MCF 10A (cell line): ENCODE data around the gene MOV10. TPM values are rescaled to one million over a fixed set of nuclear protein-coding genes. Genes with fewer than 3 reads are reported as not detected.

Source experiments
- BruUV-seq: library from RNA; stranded (reverse); fragments of 400-500 nt; replicated peaks from 2 replicates; lab custom pipeline; 2021; lab: Mats Ljungman, UMichigan
- CTCF ChIA-PET: fragments of 300-600 bp; sonication (Branson Sonifier 250); formaldehyde crosslinking; extraction: SDS; loops from one replicate; lab custom pipeline; 2021; ENCODE audit warnings: antibody characterized with exemption, inconsistent platforms; lab: Yijun Ruan, JAX
- POLR2A ChIA-PET: fragments of 300-600, 350-650 bp; sonication (Branson Sonifier 250); formaldehyde crosslinking; extraction: SDS; loops from one replicate; lab custom pipeline; 2020; ENCODE audit warnings: antibody characterized with exemption, inconsistent platforms; lab: Yijun Ruan, JAX
- DNase-seq: peaks from one replicate; pipeline ENCODE4 v3.0.0-alpha.2; 2018; ENCODE audit not compliant: unreplicated experiment
- H3K27ac Mint-ChIP-seq: one replicate; pipeline ENCODE4 v1.8.0; 2022; ENCODE audit warnings: mild to moderate bottlenecking, low read depth, mixed read lengths; ENCODE audit not compliant: unreplicated experiment
- H3K27me3 Mint-ChIP-seq: one replicate; pipeline ENCODE4 v1.8.0; 2022; ENCODE audit warnings: mixed read lengths; ENCODE audit not compliant: insufficient read depth, unreplicated experiment
- H3K36me3 Mint-ChIP-seq: one replicate; pipeline ENCODE4 v1.8.0; 2022; ENCODE audit warnings: mild to moderate bottlenecking, moderate library complexity, mixed read lengths; ENCODE audit not compliant: insufficient read depth, unreplicated experiment
- H3K4me1 Mint-ChIP-seq: one replicate; pipeline ENCODE4 v1.8.0; 2022; ENCODE audit warnings: mixed read lengths; ENCODE audit not compliant: insufficient read depth, unreplicated experiment
- H3K4me3 Mint-ChIP-seq: one replicate; pipeline ENCODE4 v1.8.0; 2022; ENCODE audit warnings: mild to moderate bottlenecking, moderate library complexity, mixed read lengths; ENCODE audit not compliant: unreplicated experiment
- H3K9me3 Mint-ChIP-seq: one replicate; pipeline ENCODE4 v1.8.0; 2022; ENCODE audit warnings: mixed read lengths; ENCODE audit not compliant: unreplicated experiment
- intact Hi-C: fragments of 100-400 bp; cut with micrococcal nuclease; formaldehyde crosslinking; loops from 2 replicates; pipeline ENCODE4 v1.14.1; 2022
- total RNA-seq: library from RNA; stranded (reverse); gene quantifications from 2 replicates; pipeline ENCODE4 v1.2.3, GENCODE V29; 2022
- TF ChIP-seq, protein P1 (sequence below): fragments of 200-600 bp; IDR thresholded peaks from one replicate; pipeline ENCODE4 v1.8.0; 2022; ENCODE audit warnings: antibody characterized with exemption, mild to moderate bottlenecking; ENCODE audit not compliant: unreplicated experiment

Gene MOV10
- total RNA-seq, 1 experiment from 2014 or later, result 55.6 TPM

DNA sequence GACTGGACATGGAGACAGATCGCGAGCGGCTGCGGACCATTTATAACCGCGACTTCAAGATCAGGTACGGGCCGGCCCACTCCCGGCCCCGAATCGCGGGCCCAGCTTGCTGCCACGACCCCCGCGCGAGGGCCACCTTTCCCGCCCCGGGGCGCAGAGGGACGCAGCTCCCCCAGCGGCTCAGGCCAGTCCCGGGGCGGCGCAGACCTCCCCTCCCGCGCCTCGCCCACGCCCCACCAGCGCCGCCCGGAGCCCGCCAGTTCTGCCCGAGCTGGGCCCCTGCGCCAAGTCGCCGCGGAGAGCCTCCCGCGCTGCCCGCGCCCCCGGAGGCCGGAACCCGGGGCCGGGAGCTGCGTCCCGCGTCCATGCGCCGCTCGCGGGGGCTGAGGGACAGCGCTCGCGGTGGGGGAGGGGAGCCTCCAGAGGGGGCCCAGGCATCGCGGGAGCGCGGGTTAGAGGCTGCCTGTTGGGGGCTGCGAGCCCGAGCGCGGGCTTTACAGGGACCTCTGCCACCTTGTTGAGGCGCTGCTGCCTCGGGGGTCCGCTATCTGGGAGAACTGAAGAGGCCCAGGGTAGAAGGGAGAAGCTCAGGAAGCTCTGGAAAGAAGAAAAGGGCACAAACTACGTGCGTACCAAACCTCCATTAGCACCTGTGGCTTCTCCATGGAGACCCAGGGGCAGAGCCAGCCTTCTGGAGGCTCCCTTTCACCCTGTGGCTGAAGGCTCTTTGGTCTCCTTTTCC lies 698 bp downstream of the MOV10 start:
- TF ChIP-seq, protein P1, sequence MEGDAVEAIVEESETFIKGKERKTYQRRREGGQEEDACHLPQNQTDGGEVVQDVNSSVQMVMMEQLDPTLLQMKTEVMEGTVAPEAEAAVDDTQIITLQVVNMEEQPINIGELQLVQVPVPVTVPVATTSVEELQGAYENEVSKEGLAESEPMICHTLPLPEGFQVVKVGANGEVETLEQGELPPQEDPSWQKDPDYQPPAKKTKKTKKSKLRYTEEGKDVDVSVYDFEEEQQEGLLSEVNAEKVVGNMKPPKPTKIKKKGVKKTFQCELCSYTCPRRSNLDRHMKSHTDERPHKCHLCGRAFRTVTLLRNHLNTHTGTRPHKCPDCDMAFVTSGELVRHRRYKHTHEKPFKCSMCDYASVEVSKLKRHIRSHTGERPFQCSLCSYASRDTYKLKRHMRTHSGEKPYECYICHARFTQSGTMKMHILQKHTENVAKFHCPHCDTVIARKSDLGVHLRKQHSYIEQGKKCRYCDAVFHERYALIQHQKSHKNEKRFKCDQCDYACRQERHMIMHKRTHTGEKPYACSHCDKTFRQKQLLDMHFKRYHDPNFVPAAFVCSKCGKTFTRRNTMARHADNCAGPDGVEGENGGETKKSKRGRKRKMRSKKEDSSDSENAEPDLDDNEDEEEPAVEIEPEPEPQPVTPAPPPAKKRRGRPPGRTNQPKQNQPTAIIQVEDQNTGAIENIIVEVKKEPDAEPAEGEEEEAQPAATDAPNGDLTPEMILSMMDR, result no peak
- intact Hi-C loops, result loop anchor here (1.0 kb wide), 1 partner anchor 30 kb away; no protein-coding TSS in a partner anchor
- Mint-ChIP-seq H3K9me3 (no peaks in the 10 kb centered on the region), H3K27me3 (no peaks in the 10 kb centered on the region), H3K36me3 (peaks cover 38% of the 10 kb centered on the region), H3K27ac (peak overlapping the region; percentile 100), H3K4me1 (peaks cover 36% of the 10 kb centered on the region), H3K4me3 (peak overlapping the region; percentile 99)
- CTCF ChIA-PET, result interaction anchor here (0.9 to 4.9 kb wide), 11 partner anchors 10 to 284 kb away, joined by 3 to 34 read pairs (median 10); partner anchors contain the start of genes CAPZA1 and ST7L
- BruUV-seq, result no TSS peak
- POLR2A ChIA-PET, result interaction anchor here (0.5 to 6.3 kb wide), 18 partner anchors 8 to 984 kb away, joined by 3 to 85 read pairs (median 20); partner anchors contain the start of genes CAPZA1, CTTNBP2NL, PPM1J and RHOC
- peak; percentile 17 for DNase-seq

DNA sequence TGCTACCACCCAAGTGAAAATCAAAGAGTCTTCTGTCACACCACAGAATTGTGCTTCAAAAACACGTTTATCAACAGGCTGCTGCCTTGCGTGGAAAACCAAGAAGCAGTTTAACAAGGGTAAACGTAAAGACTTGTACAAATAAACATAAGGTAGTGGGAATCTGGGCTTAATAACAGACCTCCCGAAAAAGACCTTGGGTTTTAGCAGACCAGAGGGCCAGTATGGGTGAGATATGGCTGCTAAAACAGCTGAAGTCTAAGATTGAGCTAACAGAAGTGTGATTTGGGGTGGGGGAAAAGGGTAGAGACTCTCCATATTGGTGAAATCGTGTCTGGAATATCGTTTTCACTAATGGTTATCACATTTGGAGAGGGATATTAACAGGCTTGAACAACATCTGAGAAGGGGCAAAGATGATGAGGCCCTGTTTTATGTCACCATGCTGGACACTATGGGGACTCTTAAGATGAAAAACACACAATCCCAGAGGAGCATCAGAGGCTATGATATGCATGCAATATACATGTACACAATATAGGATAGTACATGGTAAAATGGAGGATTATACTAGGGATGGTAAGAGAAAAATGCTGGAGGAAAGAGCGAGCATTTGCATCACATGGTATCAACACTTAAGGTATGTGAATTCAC lies 1.4 kb downstream of the MOV10 start:
- Mint-ChIP-seq H3K27me3 (no peaks in the 10 kb centered on the region), H3K4me3 (peak overlapping the region; percentile 99), H3K27ac (peak overlapping the region; percentile 100), H3K36me3 (peaks cover 33% of the 10 kb centered on the region), H3K4me1 (peaks cover 36% of the 10 kb centered on the region), H3K9me3 (no peaks in the 10 kb centered on the region)
- TF ChIP-seq, protein P1, result no peak
- DNase-seq, result no peak
- ChIA-PET CTCF (interaction anchor here (1.3 to 4.9 kb wide), 6 partner anchors 9 to 285 kb away, joined by 3 to 34 read pairs (median 12); no protein-coding TSS in a partner anchor), POLR2A (interaction anchor here (2.1 to 6.3 kb wide), 13 partner anchors 7 to 285 kb away, joined by 10 to 85 read pairs (median 24); partner anchors contain the start of genes CAPZA1, RHOC and ST7L)
- intact Hi-C loops, result no loop called here
- TSS peak; percentile 4 for BruUV-seq

DNA sequence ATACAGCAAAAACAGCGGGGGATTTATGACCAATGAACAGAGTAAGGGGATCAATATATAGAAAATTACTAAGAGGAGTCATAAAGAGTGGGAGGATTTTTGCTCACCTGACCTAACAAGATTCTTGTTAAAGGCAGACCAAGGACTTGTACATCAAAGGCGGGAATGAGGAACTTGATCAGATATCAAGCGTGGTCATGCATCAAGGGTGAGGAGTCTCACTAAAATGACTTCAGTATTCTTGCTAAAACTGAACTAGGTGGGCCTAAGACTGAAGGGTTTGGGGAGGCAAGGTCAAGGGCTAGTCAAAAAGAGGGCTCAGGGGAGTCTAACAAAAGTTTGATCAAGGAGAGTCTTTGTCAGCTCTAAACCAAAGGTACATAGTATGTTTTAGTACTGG lies 2.1 kb downstream of the MOV10 start:
- Mint-ChIP-seq H3K36me3 (peaks cover 33% of the 10 kb centered on the region), H3K27ac (no peak overlapping the region), H3K9me3 (no peaks in the 10 kb centered on the region), H3K4me1 (peaks cover 36% of the 10 kb centered on the region), H3K27me3 (no peaks in the 10 kb centered on the region), H3K4me3 (no peak overlapping the region)
- ChIA-PET POLR2A (interaction anchor here (5.5 to 6.3 kb wide), 3 partner anchors 11 to 58 kb away, joined by 71 to 85 read pairs (median 76); partner anchors contain the start of genes CAPZA1 and ST7L), CTCF (interaction anchor here (2.8 to 4.9 kb wide), 3 partner anchors 9 to 32 kb away, joined by 14 to 34 read pairs (median 16); no protein-coding TSS in a partner anchor)
- intact Hi-C loops, result no loop called here
- BruUV-seq, result no TSS peak
- DNase-seq, result no peak
- TF ChIP-seq, protein P1, result no peak
